Measurements from ENCODE around the gene SIVA1. TPM values are rescaled to one million over a fixed set of nuclear protein-coding genes. Genes with fewer than 3 reads are reported as not detected.

Gene SIVA1
- total RNA-seq, 1 donor from 2014 or later: 96.0 TPM

DNA sequence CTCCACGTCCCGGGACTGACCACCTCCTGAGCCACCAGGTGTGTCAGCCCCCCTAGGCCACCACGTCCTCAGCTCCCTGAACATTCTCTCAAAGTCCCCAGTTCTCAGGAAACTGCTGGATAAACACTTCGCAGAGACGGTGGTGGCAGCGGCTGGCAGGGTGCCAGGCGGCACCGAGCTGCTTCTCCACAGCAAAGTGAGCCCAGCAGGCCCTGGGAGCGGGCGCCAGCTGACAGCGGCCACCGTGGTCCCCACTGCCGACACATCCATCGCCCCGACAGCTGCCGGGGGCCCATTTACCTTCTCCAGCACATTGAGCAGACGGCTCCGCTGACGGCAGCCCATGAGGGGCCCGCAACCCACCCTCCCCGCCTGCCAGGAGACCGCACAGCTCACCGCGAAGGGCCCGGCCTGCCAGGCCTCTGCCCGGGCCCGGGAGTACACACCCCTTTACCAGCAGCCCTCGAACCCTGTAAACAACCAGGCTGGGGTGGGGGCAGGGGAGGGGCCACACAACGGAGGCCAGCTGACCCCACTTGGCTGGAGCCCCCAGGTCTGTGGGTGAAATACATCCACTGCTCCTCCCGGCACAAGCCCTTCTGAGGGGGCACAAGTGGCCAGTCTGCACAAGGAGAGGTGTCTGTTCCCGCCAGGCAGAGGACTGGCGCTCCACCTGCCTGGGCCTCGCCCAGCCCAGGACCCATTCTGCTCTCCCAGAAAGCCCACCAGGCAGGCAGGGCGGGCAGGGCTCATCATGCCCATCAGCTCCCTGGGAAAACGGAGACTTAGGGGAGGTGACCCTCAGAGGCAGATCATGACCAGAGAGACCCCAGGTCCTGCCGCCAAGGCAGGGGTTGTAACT, 32.1 kb downstream of the SIVA1 start:
- intact Hi-C loops (cut with micrococcal nuclease): no loop called here
- no peaks in the 10 kb centered on the region for H3K4me1 Mint-ChIP-seq (ENCODE audit: low read depth)
- H3K36me3 Mint-ChIP-seq (ENCODE audit: low read depth): peaks cover 7% of the 10 kb centered on the region
- no peak overlapping the region for H3K4me3 Mint-ChIP-seq (ENCODE audit: low read depth)
- no peaks in the 10 kb centered on the region for H3K9me3 Mint-ChIP-seq
- H3K27me3 Mint-ChIP-seq (ENCODE audit: low read depth): no peaks in the 10 kb centered on the region
- no peak for DNase-seq (ENCODE audit: low spot score)
- H3K27ac Mint-ChIP-seq: no peak overlapping the region

DNA sequence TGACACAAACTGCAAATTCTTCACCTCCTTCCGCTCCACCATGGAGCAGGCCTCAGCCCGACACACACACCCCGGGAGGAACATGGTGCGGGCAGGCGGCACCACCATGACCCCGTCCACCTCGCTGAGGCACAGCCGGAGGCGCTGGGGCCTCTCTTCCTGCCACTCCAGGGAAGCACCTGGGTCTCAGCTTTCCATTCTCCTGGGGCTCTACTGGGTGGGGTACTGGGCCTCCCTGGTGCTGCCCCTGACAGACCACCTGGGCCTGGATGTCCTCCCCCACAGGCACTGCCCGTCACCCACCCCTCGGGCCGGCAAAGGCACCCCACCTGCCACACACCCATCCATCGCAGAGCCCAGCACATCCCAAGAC, 32.7 kb downstream of the SIVA1 start:
- no peaks in the 10 kb centered on the region for H3K27me3 Mint-ChIP-seq (ENCODE audit: low read depth)
- H3K27ac Mint-ChIP-seq: no peak overlapping the region
- no peaks in the 10 kb centered on the region for H3K9me3 Mint-ChIP-seq
- no peak for DNase-seq (ENCODE audit: low spot score)
- H3K4me1 Mint-ChIP-seq (ENCODE audit: low read depth): no peaks in the 10 kb centered on the region
- intact Hi-C loops (cut with micrococcal nuclease): no loop called here
- H3K4me3 Mint-ChIP-seq (ENCODE audit: low read depth): no peak overlapping the region
- H3K36me3 Mint-ChIP-seq (ENCODE audit: low read depth): peaks cover 7% of the 10 kb centered on the region

DNA sequence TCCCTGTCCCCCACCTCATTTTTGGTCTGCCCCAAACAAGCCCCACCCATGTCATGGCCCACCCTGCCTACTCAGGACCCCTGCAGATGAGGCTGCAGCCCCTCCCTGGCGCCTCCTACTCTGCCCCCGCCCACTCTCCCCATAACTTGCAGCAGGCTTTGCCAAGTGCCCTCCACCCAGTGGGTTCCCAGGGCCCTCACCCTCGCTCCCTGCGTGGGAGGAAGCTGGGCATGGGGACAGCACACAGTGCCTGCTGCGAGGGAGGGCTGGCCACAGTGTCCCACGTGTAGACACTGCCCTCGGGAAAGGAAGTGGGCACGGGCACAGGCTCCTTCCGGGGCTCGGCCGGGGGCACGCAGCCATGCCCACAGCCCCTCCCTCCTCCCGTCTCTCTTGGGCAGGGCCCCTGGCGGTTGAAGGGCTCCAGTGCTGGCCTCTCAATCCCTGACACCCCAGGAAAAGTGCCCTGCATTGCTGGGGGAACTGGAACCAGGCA, 33.2 kb downstream of the SIVA1 start:
- Mint-ChIP-seq H3K36me3 (ENCODE audit: low read depth) (peaks cover 11% of the 10 kb centered on the region), H3K4me1 (ENCODE audit: low read depth) (no peaks in the 10 kb centered on the region), H3K4me3 (ENCODE audit: low read depth) (no peak overlapping the region), H3K27me3 (ENCODE audit: low read depth) (no peaks in the 10 kb centered on the region), H3K27ac (no peak overlapping the region), H3K9me3 (no peaks in the 10 kb centered on the region)
- DNase-seq (ENCODE audit: low spot score): no peak
- intact Hi-C loops (cut with micrococcal nuclease): no loop called here

DNA sequence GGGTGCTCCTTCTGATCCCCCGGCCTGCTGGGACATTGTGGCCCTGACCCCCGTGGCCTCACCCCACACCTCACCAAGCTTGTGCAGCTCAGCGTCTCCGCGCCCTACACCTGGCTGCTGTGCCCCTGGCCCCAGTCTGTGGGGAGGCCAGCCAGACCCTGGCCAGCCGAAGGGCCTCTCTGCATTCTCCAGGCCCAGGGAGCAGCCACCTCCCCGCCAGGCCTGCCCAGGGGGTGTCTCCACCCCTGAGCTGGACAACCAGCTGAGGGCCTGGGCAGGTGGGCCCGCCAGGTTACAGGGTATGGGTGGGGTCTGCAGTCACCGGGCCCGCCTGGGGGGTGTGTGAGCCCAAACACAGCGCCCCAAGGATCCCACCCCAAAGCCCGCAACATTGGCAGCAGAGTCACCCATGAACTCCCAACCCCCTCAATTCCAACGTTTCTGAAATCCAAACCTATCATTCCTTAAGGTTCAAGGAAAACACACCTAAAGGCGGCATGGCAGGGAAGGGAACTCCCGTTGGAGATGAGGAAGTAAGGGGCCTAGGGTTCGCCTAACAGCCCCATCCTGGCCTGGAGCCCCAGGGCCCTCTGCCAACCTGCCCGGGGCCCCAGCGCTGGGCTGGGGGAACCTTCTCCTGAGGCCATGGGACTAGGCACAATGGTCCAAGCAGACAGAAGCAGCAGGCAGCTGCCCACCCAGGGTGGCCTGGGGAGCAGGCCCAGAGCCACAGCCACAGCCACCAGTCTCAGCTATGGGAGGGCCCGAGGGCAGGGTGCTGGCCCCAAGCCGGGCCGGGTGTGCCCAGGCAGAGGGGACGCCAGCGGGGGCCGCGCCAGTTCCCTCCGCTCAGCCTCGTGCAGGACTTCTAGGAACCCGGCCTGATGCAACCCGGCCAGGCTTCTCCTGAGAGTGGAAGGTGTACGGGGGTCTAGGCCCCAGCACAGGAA, 34.1 kb downstream of the SIVA1 start:
- Mint-ChIP-seq H3K27me3 (ENCODE audit: low read depth) (no peaks in the 10 kb centered on the region), H3K9me3 (no peaks in the 10 kb centered on the region), H3K36me3 (ENCODE audit: low read depth) (peaks cover 16% of the 10 kb centered on the region), H3K4me1 (ENCODE audit: low read depth) (no peaks in the 10 kb centered on the region), H3K27ac (no peak overlapping the region), H3K4me3 (ENCODE audit: low read depth) (no peak overlapping the region)
- no peak for DNase-seq (ENCODE audit: low spot score)
- intact Hi-C loops (cut with micrococcal nuclease): no loop called here

DNA sequence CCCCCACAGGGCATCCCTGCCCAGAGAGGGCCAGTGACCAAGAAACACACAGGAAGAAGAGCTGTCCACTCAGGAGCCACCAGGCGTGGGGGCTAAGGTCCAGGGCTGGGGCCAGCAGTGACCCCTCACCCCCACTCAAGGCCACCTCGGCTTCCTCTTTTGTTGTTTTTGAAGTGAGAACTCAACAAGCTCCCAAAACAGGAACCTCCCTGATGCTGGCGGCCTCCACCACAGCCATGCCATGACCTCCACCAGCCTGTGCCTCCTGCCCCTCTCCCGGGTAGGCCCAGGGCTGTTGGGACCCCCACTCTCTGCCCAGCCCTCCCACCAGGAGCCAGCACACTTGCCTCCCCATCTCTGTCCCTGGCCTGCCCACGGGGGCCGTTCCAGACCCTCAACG, 34.8 kb downstream of the SIVA1 start:
- Mint-ChIP-seq H3K4me1 (ENCODE audit: low read depth) (no peaks in the 10 kb centered on the region), H3K36me3 (ENCODE audit: low read depth) (peaks cover 20% of the 10 kb centered on the region), H3K27me3 (ENCODE audit: low read depth) (no peaks in the 10 kb centered on the region), H3K9me3 (no peaks in the 10 kb centered on the region), H3K4me3 (ENCODE audit: low read depth) (no peak overlapping the region), H3K27ac (no peak overlapping the region)
- intact Hi-C loops (cut with micrococcal nuclease): no loop called here
- DNase-seq (ENCODE audit: low spot score): no peak

DNA sequence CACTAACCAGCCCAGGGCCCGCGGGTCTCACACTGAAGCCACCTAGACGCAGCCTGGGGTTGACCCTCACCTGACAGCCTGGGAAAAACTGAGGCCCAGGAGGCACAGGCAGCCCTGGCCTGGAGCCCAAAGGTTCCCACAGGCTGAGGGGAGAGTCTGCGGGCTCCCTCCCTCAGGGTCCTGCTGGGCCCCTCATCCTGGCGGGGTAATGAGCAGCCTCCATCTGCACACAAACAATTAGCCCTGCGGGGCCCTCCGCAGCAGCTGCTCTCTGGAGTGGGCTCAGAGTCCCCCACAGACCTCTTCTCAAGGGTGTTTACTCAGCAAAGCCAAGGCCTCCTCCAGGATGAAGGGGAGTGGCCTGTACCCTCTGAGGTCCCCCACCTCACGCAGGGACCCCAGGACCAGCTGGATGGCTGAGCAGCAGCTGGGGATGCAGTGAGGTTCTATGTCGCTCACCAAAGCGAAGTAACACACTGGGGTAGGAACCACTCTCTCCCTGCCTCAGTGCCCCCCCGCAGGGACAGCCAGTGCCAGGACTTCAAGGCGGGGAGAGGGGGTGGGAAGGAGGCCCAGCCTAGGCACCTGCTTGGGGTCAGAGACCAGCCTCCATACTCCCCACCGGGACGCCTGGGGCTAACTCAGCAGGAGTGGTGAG, 35.3 kb downstream of the SIVA1 start:
- H3K4me1 Mint-ChIP-seq (ENCODE audit: low read depth): peaks cover 3% of the 10 kb centered on the region
- no peak for DNase-seq (ENCODE audit: low spot score)
- H3K4me3 Mint-ChIP-seq (ENCODE audit: low read depth): no peak overlapping the region
- intact Hi-C loops (cut with micrococcal nuclease): no loop called here
- H3K27ac Mint-ChIP-seq: no peak overlapping the region
- H3K36me3 Mint-ChIP-seq (ENCODE audit: low read depth): peaks cover 25% of the 10 kb centered on the region
- no peaks in the 10 kb centered on the region for H3K27me3 Mint-ChIP-seq (ENCODE audit: low read depth)
- no peaks in the 10 kb centered on the region for H3K9me3 Mint-ChIP-seq

DNA sequence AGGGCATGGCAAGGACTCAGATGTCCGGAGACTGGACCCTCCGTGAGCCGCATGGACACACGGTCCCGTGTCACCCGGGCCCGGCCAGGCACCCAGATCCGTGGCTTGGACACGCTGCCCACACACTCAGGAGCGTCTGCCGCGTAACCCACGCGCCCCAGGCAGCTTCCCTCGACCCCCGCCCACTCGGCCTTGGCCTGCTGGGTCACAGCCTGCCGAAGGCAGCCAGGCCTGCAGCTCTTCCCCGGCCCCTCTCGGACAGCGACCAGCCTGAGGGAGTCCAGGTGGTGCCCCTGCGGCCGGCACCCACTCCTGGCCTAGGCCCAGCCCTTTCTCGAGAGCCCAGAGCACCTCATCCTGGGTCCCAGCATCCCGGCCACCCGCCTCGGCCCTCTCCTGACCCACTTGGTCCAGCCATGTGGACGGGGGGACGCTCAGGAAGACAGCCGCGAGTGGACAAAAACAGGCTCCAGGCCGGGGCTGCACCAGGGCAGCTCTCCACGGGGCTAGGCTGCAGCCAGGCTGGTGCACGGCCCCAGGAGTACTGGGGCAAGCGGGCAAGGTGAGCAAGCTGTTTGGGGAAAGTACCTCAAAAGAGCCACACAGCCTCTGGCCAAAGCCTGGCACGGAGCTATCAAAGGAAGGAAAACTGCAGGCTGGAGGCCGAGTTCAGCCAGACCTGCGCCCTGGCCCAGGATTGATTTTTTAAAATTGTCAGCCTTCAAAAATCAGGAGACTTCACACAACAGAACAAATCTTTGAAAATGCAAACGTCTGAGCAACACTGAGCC, 36.1 kb downstream of the SIVA1 start:
- H3K4me3 Mint-ChIP-seq (ENCODE audit: low read depth): no peak overlapping the region
- peaks cover 10% of the 10 kb centered on the region for H3K4me1 Mint-ChIP-seq (ENCODE audit: low read depth)
- DNase-seq (ENCODE audit: low spot score): no peak
- no peak overlapping the region for H3K27ac Mint-ChIP-seq
- H3K9me3 Mint-ChIP-seq: no peaks in the 10 kb centered on the region
- intact Hi-C loops (cut with micrococcal nuclease): no loop called here
- H3K36me3 Mint-ChIP-seq (ENCODE audit: low read depth): peaks cover 31% of the 10 kb centered on the region
- H3K27me3 Mint-ChIP-seq (ENCODE audit: low read depth): no peaks in the 10 kb centered on the region

DNA sequence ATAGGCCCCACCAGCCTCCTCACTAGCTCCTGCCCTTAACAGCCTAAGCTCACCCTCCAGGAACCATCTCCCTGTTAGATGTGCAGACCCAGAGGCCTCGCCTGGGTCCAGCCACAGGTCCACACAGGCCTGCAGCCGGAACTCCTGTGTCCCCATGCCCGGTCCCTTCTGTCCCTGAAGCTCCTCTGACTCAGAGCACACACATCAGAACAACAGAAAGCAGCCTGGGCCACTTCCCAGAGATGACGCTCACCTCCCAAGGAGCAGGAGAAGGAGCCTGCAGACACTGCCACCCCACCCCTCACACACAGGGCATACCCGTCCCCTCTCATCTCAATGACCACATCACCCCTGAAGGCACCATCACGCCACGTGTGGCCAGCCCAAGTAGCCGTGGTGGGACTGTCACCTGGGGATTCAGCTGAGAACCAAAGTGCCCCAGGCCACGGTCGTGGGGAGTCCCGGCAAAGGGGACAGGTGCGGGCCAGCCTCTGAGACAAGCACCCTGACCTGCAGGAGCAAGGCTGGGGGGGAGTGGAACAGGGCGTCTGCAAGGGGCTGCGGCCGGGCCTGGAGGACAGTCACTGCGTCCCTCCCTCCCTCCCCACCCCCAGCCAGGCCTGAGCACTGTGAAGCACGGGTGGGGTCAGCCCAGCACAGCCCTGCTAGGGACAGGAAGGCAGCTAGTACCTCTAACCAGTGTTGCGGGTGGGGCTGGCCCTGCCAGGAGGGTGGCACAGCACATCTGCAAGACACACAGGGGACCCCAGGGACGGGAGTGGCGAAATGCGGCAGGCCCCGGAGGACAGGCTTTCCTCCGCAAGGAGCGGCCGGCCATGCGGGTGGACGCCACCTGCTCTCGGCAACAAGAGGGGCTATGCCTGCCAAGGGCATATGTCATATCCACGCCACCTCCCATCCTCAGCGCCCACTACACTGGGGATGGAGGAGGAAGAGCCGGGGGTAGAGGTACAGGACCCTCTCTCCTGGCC, 37.1 kb downstream of the SIVA1 start:
- H3K36me3 Mint-ChIP-seq (ENCODE audit: low read depth): peaks cover 31% of the 10 kb centered on the region
- no peak for DNase-seq (ENCODE audit: low spot score)
- intact Hi-C loops (cut with micrococcal nuclease): loop anchor here (10.0 kb wide), 1 partner anchor 695 kb away; the partner anchor contains the start of gene CRIP1
- H3K4me1 Mint-ChIP-seq (ENCODE audit: low read depth): peaks cover 14% of the 10 kb centered on the region
- H3K27me3 Mint-ChIP-seq (ENCODE audit: low read depth): no peaks in the 10 kb centered on the region
- no peak overlapping the region for H3K27ac Mint-ChIP-seq
- H3K9me3 Mint-ChIP-seq: no peaks in the 10 kb centered on the region
- H3K4me3 Mint-ChIP-seq (ENCODE audit: low read depth): no peak overlapping the region

DNA sequence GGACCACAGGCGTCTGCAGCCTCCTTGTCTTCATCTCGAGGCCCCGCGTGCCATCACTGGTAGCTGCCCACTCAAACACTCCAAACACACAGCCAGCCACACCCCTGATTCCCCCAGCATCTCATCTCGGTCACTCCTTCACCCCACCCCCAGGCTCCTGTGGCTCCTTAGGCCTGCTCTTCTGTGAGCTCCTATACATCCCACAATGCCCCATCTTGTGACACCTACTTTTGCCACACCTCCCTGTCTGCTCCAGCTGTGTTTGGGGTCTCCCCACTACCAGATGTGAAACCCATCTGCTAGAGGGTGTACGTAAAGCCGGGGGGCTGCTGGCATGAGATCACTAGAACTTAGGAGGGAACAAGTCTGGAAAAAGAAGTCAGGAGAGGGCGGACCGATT, 38.5 kb downstream of the SIVA1 start:
- H3K36me3 Mint-ChIP-seq (ENCODE audit: low read depth): peaks cover 31% of the 10 kb centered on the region
- peaks cover 19% of the 10 kb centered on the region for H3K4me1 Mint-ChIP-seq (ENCODE audit: low read depth)
- no peaks in the 10 kb centered on the region for H3K27me3 Mint-ChIP-seq (ENCODE audit: low read depth)
- no peak overlapping the region for H3K4me3 Mint-ChIP-seq (ENCODE audit: low read depth)
- intact Hi-C loops (cut with micrococcal nuclease): loop anchor here (10.0 kb wide), 1 partner anchor 693 kb away; the partner anchor contains the start of gene CRIP1
- no peaks in the 10 kb centered on the region for H3K9me3 Mint-ChIP-seq
- DNase-seq (ENCODE audit: low spot score): no peak
- H3K27ac Mint-ChIP-seq: no peak overlapping the region

DNA sequence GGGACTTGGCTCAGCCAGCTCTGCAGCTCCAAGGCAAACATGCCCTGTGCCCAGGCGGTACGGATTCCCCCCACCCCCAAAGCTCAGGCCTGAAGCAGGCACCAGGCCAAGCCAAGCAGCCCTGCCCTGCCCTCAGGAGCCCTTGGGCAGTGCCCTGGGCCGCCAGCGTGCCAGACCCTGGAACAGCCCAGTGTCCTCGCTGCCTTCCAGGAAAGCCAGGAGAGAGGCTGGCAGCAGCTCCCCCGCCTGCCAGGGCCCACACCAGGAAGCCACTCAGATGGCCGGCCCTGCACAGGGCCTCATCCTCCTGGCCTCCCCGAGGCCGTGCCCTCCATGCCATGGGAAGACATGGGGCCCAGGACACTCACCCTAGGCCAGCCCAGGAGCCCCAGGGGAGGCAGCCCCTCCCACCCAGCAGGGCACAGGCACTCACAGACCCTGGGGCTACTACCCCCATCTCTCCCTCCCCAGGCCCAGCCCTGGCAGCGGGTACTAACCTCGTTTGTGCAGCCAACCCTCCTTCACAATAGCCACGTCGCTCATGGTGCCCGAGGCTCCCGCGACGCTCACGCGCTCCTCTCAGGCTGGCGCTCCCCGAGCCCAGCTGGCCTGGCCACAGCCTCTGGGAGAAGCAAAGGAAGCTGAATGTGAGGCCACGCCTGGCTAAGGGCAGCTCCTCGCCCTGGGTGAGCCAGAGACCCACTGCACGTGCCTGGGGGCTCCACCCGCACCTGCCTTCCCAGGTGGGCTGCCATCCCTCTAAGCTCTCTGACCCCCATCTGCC, 39.3 kb downstream of the SIVA1 start:
- H3K36me3 Mint-ChIP-seq (ENCODE audit: low read depth): peaks cover 31% of the 10 kb centered on the region
- DNase-seq (ENCODE audit: low spot score): no peak
- no peak overlapping the region for H3K4me3 Mint-ChIP-seq (ENCODE audit: low read depth)
- H3K27me3 Mint-ChIP-seq (ENCODE audit: low read depth): no peaks in the 10 kb centered on the region
- H3K9me3 Mint-ChIP-seq: no peaks in the 10 kb centered on the region
- H3K27ac Mint-ChIP-seq: no peak overlapping the region
- H3K4me1 Mint-ChIP-seq (ENCODE audit: low read depth): peaks cover 21% of the 10 kb centered on the region
- intact Hi-C loops (cut with micrococcal nuclease): loop anchor here (10.0 kb wide), 1 partner anchor 693 kb away; the partner anchor contains the start of gene CRIP1

Measured in activated T-helper 2 cell treated with anti-CD3 and anti-CD28 coated beads, Interferon-gamma antibody, Interleukin-2, Interleukin-4, amounts not matched to agents 10 μg/mL and 5 μg/mL and 100 μg/mL, durations not matched to agents 14 hours and 24 hours and 36 hours (primary cell).